Measurements from ENCODE around the gene POLDIP3. TPM values are rescaled to one million over a fixed set of nuclear protein-coding genes. Genes with fewer than 3 reads are reported as not detected.
A peak's percentile ranks its signal among the peaks of the same experiment; 100 is the strongest.

POLDIP3 gene
- total RNA-seq, 4 donors from 2014 or later, result 32.4 to 61.1 (median 45.7) TPM

GRCh38 chr22:42639541-42640241, 25.0 kb upstream of the POLDIP3 start:
- WGBS, result 83% methylated on average over 9 of the region's 9 CpGs
- no peaks in the 10 kb centered on the region for H3K27me3 ChIP-seq
- no peak for DNase-seq (ENCODE audit: low spot score in 2 of 2)
- peaks cover 17% of the 10 kb centered on the region for H3K36me3 ChIP-seq
- H3K4me3 ChIP-seq, result no peak overlapping the region
- TF ChIP-seq EP300 (IDR thresholded peaks at IDR 0.05), result no peak
- no peak for TF ChIP-seq CTCF (IDR thresholded peaks at IDR 0.05)
- TF ChIP-seq POLR2AphosphoS5 (IDR thresholded peaks at IDR 0.05), result no peak
- no peak for TF ChIP-seq POLR2A (IDR thresholded peaks at IDR 0.05)
- no peak overlapping the region for H3K27ac ChIP-seq
- peaks cover 50% of the 10 kb centered on the region for H3K4me1 ChIP-seq
- H3K9me3 ChIP-seq, result no peaks in the 10 kb centered on the region

- Histone ChIP-seq H3K9me3 (no peaks in the 10 kb centered on the region), H3K4me1 (peaks cover 29% of the 10 kb centered on the region), H3K36me3 (peaks cover 34% of the 10 kb centered on the region), H3K4me3 (no peak overlapping the region), H3K27ac (peak overlapping the region; percentile 19), H3K27me3 (no peaks in the 10 kb centered on the region)
- DNase-seq (ENCODE audit: low spot score in 2 of 2), result no peak
- WGBS, result 90% methylated on average over 2 of the region's 12 CpGs
- TF ChIP-seq EP300 (IDR thresholded peaks at IDR 0.05) (no peak), CTCF (IDR thresholded peaks at IDR 0.05) (no peak), POLR2AphosphoS5 (IDR thresholded peaks at IDR 0.05) (no peak), POLR2A (IDR thresholded peaks at IDR 0.05) (no peak)
These were observed 22.9 kb upstream of the POLDIP3 start for GRCh38 chr22:42637555-42637954.

DNA sequence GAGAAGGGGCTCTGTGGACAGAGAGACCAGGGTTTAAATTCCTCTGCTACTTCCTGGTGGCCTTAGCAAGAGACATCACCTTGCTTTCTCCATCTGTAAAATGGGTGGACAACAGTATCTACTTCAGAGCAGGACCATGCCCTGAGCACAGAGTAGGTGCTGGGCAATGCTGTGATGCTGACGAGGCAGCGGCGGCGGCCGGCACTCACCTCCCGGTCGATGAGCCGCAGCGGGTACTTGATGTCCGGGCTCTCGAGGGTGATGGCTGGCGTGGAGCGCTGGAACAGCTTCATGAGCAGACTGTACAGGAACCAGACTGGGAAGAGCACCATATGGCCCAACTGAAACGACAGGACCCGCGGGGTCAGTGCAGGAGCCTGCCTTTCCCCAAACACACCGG, 21.8 kb upstream of the POLDIP3 start:
- Histone ChIP-seq H3K9me3 (no peaks in the 10 kb centered on the region), H3K4me3 (no peak overlapping the region), H3K27ac (peak overlapping the region; percentile 89), H3K4me1 (peaks cover 33% of the 10 kb centered on the region), H3K36me3 (peaks cover 45% of the 10 kb centered on the region), H3K27me3 (no peaks in the 10 kb centered on the region)
- TF ChIP-seq CTCF (IDR thresholded peaks at IDR 0.05), result no peak
- TF ChIP-seq EP300 (IDR thresholded peaks at IDR 0.05), result no peak
- TF ChIP-seq POLR2AphosphoS5 (IDR thresholded peaks at IDR 0.05), result no peak
- TF ChIP-seq POLR2A (IDR thresholded peaks at IDR 0.05), result no peak
- DNase-seq (ENCODE audit: low spot score in 2 of 2), result no peak
- 94% methylated on average over 15 of the region's 17 CpGs for WGBS

DNA sequence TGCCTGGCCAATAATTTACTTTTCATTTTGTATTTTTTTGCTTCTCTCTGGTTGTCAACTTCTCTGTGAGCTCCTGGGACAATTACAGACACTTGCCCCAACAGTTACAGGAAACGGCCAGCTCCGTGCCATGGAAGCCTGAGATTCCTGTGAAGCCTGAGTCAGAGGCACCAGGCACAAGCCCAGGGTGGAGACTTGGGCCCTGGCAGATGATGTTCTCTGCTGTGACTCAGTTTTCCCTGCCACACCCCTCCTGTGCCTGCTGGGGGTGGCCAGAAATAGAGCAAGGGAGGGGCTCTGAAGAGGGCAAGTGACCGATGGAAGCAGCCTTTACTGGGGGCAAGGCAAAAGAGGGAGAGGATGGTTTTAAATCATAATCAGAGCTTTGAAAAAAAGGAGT, 20.8 kb upstream of the POLDIP3 start:
- H3K9me3 ChIP-seq, result no peaks in the 10 kb centered on the region
- H3K36me3 ChIP-seq, result peaks cover 55% of the 10 kb centered on the region
- no peaks in the 10 kb centered on the region for H3K27me3 ChIP-seq
- WGBS, result 33% methylated on average over 3 of the region's 3 CpGs
- no peak overlapping the region for H3K4me3 ChIP-seq
- peak overlapping the region; percentile 89 for H3K27ac ChIP-seq
- peaks cover 38% of the 10 kb centered on the region for H3K4me1 ChIP-seq
- DNase-seq (ENCODE audit: low spot score in 2 of 2), result peak; percentile 86 to 92
- TF ChIP-seq POLR2A (IDR thresholded peaks at IDR 0.05) (no peak), POLR2AphosphoS5 (IDR thresholded peaks at IDR 0.05) (peak in 2 of 3 donors; percentile 57 to 75), EP300 (IDR thresholded peaks at IDR 0.05) (peak; percentile 47), CTCF (IDR thresholded peaks at IDR 0.05) (no peak)

DNA sequence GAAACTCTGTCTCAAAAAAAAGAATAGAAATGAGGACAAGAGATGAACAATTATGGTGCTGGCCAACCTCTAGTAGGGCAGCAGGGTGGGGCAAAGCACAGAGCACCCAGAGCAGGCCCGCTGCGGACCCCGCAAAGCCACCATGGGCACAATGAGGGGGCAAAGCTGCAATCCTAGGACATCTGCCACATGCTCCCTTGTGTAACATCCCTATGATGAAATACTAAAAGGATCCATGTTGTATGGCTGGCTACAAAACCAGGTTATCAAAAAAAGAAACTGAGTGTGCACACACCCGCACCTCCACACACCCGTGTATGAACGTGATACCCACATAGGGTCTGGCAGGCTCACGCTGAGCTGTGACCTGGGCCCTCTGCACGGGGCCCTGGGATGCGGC, 18.3 kb upstream of the POLDIP3 start:
- no peaks in the 10 kb centered on the region for H3K27me3 ChIP-seq
- 94% methylated on average over 9 of the region's 9 CpGs for WGBS
- no peak overlapping the region for H3K4me3 ChIP-seq
- TF ChIP-seq POLR2A (IDR thresholded peaks at IDR 0.05) (no peak), POLR2AphosphoS5 (IDR thresholded peaks at IDR 0.05) (no peak), CTCF (IDR thresholded peaks at IDR 0.05) (no peak), EP300 (IDR thresholded peaks at IDR 0.05) (no peak)
- H3K36me3 ChIP-seq, result peaks cover 78% of the 10 kb centered on the region
- H3K9me3 ChIP-seq, result no peaks in the 10 kb centered on the region
- peaks cover 38% of the 10 kb centered on the region for H3K4me1 ChIP-seq
- H3K27ac ChIP-seq, result no peak overlapping the region
- no peak for DNase-seq (ENCODE audit: low spot score in 2 of 2)

Data from suprapubic skin (tissue), 4 donors.